ENCODE results near the gene SEZ6L. TPM values are rescaled to one million over a fixed set of nuclear protein-coding genes. Genes with fewer than 3 reads are reported as not detected.

The SEZ6L gene
- polyA plus RNA-seq, 1 donor from 2014 or later, result 31.9 TPM

DNA sequence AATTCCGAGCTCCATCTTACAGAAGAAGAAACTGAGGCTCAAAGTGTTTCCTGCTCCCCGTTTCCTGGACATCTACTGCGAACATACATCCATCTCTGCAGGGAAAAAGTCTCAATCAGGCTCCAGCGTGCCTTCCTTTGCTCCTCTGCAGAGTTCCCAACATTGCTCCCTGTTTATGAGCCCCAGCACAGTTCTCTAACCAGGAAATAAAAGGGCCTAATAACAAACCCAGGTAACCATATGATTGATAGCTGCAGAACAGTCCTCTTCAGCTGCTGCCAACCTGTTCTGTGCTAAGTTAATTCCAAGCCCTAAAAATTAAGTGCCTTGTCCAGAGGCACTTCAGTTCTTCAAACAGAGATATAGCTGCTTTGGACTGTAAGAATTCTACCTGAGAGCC, 154.9 kb downstream of the SEZ6L start:
- no peak overlapping the region for H3K27ac ChIP-seq (ENCODE audit: low read length)
- no peak overlapping the region for H3K4me3 ChIP-seq (ENCODE audit: low read length)
- H3K9me3 ChIP-seq (ENCODE audit: low read length), result no peaks in the 10 kb centered on the region
- no peaks in the 10 kb centered on the region for H3K9me2 ChIP-seq (ENCODE audit: insufficient read depth, low read length)
- no peaks in the 10 kb centered on the region for H3F3A ChIP-seq (ENCODE audit: insufficient read depth, low read length, poor library complexity, severe bottlenecking)
- no peaks in the 10 kb centered on the region for H3K27me3 ChIP-seq (ENCODE audit: insufficient read depth, low read depth, low read length)
- H4K20me1 ChIP-seq (ENCODE audit: insufficient read depth), result no peaks in the 10 kb centered on the region
- H3K4me2 ChIP-seq (ENCODE audit: low read length), result no peak overlapping the region
- H3K79me2 ChIP-seq (replicated peaks; ENCODE audit: insufficient read depth, low read length), result no peaks in the 10 kb centered on the region
- H2AFZ ChIP-seq (ENCODE audit: low read depth, low read length), result no peak overlapping the region
- H3K36me3 ChIP-seq (ENCODE audit: insufficient read depth, low read length), result no peaks in the 10 kb centered on the region
- TF ChIP-seq POLR2AphosphoS5 (IDR thresholded peaks at IDR 0.05), result no peak
- no peak for TF ChIP-seq EP300 (conservative IDR thresholded peaks at IDR 0.05; ENCODE audit: poor library complexity, severe bottlenecking)
- TF ChIP-seq EZH2 (IDR thresholded peaks at IDR 0.05; ENCODE audit: borderline replicate concordance, insufficient read depth, low read length, poor library complexity, severe bottlenecking), result no peak
- TF ChIP-seq, protein P1, sequence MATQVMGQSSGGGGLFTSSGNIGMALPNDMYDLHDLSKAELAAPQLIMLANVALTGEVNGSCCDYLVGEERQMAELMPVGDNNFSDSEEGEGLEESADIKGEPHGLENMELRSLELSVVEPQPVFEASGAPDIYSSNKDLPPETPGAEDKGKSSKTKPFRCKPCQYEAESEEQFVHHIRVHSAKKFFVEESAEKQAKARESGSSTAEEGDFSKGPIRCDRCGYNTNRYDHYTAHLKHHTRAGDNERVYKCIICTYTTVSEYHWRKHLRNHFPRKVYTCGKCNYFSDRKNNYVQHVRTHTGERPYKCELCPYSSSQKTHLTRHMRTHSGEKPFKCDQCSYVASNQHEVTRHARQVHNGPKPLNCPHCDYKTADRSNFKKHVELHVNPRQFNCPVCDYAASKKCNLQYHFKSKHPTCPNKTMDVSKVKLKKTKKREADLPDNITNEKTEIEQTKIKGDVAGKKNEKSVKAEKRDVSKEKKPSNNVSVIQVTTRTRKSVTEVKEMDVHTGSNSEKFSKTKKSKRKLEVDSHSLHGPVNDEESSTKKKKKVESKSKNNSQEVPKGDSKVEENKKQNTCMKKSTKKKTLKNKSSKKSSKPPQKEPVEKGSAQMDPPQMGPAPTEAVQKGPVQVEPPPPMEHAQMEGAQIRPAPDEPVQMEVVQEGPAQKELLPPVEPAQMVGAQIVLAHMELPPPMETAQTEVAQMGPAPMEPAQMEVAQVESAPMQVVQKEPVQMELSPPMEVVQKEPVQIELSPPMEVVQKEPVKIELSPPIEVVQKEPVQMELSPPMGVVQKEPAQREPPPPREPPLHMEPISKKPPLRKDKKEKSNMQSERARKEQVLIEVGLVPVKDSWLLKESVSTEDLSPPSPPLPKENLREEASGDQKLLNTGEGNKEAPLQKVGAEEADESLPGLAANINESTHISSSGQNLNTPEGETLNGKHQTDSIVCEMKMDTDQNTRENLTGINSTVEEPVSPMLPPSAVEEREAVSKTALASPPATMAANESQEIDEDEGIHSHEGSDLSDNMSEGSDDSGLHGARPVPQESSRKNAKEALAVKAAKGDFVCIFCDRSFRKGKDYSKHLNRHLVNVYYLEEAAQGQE (IDR thresholded peaks at IDR 0.05; ENCODE audit: borderline replicate concordance), result no peak
- no peak for TF ChIP-seq TAF1 (IDR thresholded peaks at IDR 0.05; ENCODE audit: low read depth)
- TF ChIP-seq MXI1 (conservative IDR thresholded peaks at IDR 0.05; ENCODE audit: poor library complexity, severe bottlenecking), result no peak
- TF ChIP-seq SMC3 (conservative IDR thresholded peaks at IDR 0.05; ENCODE audit: poor library complexity), result no peak
- TF ChIP-seq, protein P2, sequence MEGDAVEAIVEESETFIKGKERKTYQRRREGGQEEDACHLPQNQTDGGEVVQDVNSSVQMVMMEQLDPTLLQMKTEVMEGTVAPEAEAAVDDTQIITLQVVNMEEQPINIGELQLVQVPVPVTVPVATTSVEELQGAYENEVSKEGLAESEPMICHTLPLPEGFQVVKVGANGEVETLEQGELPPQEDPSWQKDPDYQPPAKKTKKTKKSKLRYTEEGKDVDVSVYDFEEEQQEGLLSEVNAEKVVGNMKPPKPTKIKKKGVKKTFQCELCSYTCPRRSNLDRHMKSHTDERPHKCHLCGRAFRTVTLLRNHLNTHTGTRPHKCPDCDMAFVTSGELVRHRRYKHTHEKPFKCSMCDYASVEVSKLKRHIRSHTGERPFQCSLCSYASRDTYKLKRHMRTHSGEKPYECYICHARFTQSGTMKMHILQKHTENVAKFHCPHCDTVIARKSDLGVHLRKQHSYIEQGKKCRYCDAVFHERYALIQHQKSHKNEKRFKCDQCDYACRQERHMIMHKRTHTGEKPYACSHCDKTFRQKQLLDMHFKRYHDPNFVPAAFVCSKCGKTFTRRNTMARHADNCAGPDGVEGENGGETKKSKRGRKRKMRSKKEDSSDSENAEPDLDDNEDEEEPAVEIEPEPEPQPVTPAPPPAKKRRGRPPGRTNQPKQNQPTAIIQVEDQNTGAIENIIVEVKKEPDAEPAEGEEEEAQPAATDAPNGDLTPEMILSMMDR (IDR thresholded peaks at IDR 0.05; ENCODE audit: poor library complexity, severe bottlenecking), result no peak
- TF ChIP-seq RAD21 (conservative IDR thresholded peaks at IDR 0.05), result no peak
- no peak overlapping the region for H3K9ac ChIP-seq (ENCODE audit: low read length)

DNA sequence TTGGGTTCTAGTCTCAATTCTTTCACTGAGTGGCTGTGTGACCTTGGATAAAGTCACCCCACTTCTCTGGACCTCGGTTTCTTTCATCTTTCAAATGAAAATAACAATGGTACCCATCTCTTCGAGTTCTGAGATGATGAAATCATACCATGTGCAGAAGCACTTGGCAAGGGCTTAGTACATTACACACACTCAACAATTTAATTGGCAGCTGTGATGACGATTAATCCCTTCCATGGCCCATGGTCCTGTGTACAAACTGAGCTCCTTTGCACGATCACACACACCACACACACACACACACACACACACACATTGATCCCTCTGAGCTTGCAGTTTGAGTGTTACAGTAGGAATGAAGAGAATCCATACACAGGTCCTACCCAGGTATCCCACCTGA, 156.4 kb downstream of the SEZ6L start:
- H3K9me2 ChIP-seq (ENCODE audit: insufficient read depth, low read length), result no peaks in the 10 kb centered on the region
- H2AFZ ChIP-seq (ENCODE audit: low read depth, low read length), result no peak overlapping the region
- H3K4me3 ChIP-seq (ENCODE audit: low read length), result no peak overlapping the region
- H3K36me3 ChIP-seq (ENCODE audit: insufficient read depth, low read length), result no peaks in the 10 kb centered on the region
- H3K9me3 ChIP-seq (ENCODE audit: low read length), result no peaks in the 10 kb centered on the region
- TF ChIP-seq POLR2AphosphoS5 (IDR thresholded peaks at IDR 0.05) (no peak), MXI1 (conservative IDR thresholded peaks at IDR 0.05; ENCODE audit: poor library complexity, severe bottlenecking) (no peak), SMC3 (conservative IDR thresholded peaks at IDR 0.05; ENCODE audit: poor library complexity) (no peak), TAF1 (IDR thresholded peaks at IDR 0.05; ENCODE audit: low read depth) (no peak), RAD21 (conservative IDR thresholded peaks at IDR 0.05) (no peak), EZH2 (IDR thresholded peaks at IDR 0.05; ENCODE audit: borderline replicate concordance, insufficient read depth, low read length, poor library complexity, severe bottlenecking) (no peak), EP300 (conservative IDR thresholded peaks at IDR 0.05; ENCODE audit: poor library complexity, severe bottlenecking) (no peak)
- TF ChIP-seq, protein P1 (IDR thresholded peaks at IDR 0.05; ENCODE audit: borderline replicate concordance), result no peak
- TF ChIP-seq, protein P2 (IDR thresholded peaks at IDR 0.05; ENCODE audit: poor library complexity, severe bottlenecking), result no peak
- no peak overlapping the region for H3K27ac ChIP-seq (ENCODE audit: low read length)
- no peaks in the 10 kb centered on the region for H3K27me3 ChIP-seq (ENCODE audit: insufficient read depth, low read depth, low read length)
- H4K20me1 ChIP-seq (ENCODE audit: insufficient read depth), result no peaks in the 10 kb centered on the region
- no peak overlapping the region for H3K4me2 ChIP-seq (ENCODE audit: low read length)
- no peaks in the 10 kb centered on the region for H3F3A ChIP-seq (ENCODE audit: insufficient read depth, low read length, poor library complexity, severe bottlenecking)
- no peaks in the 10 kb centered on the region for H3K79me2 ChIP-seq (replicated peaks; ENCODE audit: insufficient read depth, low read length)
- H3K9ac ChIP-seq (ENCODE audit: low read length), result no peak overlapping the region

Data from neural cell (in vitro differentiated cells).